Measurements from ENCODE around the gene TRAM2. TPM values are rescaled to one million over a fixed set of nuclear protein-coding genes. Genes with fewer than 3 reads are reported as not detected.

TRAM2 gene
- total RNA-seq, 4 donors from 2014 or later = 21.3 to 27.5 (median 23.7) TPM

- Histone ChIP-seq H3K36me3 (peaks cover 0 to 29% (median 0%) of the 10 kb centered on the region in 3 donors), H3K4me1 (peaks cover 0 to 68% (median 21%) of the 10 kb centered on the region in 4 donors), H3K4me3 (no peak overlapping the region), H3K9me3 (no peaks in the 10 kb centered on the region), H3K27ac (no peak overlapping the region), H3K27me3 (no peaks in the 10 kb centered on the region)
- 61 to 64% methylated on average over 8 of the region's 8 CpGs for WGBS, 2 donors
- TF ChIP-seq POLR2A (IDR thresholded peaks at IDR 0.05) (no peak), CTCF (IDR thresholded peaks at IDR 0.05) (no peak), EP300 (IDR thresholded peaks at IDR 0.05) (no peak)
- no peak for DNase-seq (ENCODE audit: low spot score in 2 of 2)
Measured at GRCh38 chr6:52537001-52537753, 39.7 kb downstream of the TRAM2 start.

- TF ChIP-seq EP300 (IDR thresholded peaks at IDR 0.05) (no peak), POLR2A (IDR thresholded peaks at IDR 0.05) (no peak), CTCF (IDR thresholded peaks at IDR 0.05) (no peak)
- WGBS, 2 donors = 89 to 97% methylated on average over 6 of the region's 6 CpGs
- DNase-seq (ENCODE audit: low spot score in 2 of 2) = no peak
- peaks cover 0 to 62% (median 21%) of the 10 kb centered on the region in 4 donors for H3K4me1 ChIP-seq
- no peak overlapping the region for H3K27ac ChIP-seq
- H3K36me3 ChIP-seq = peaks cover 0 to 29% (median 0%) of the 10 kb centered on the region in 3 donors
- no peak overlapping the region for H3K4me3 ChIP-seq
- no peaks in the 10 kb centered on the region for H3K27me3 ChIP-seq
- H3K9me3 ChIP-seq = no peaks in the 10 kb centered on the region
Measured at GRCh38 chr6:52536424-52536916, 40.4 kb downstream of the TRAM2 start.

- Histone ChIP-seq H3K27ac (no peak overlapping the region), H3K27me3 (no peaks in the 10 kb centered on the region), H3K4me3 (no peak overlapping the region), H3K36me3 (peaks cover 0 to 29% (median 0%) of the 10 kb centered on the region in 3 donors), H3K4me1 (peaks cover 0 to 61% (median 20%) of the 10 kb centered on the region in 4 donors), H3K9me3 (no peaks in the 10 kb centered on the region)
- no peak for DNase-seq (ENCODE audit: low spot score in 2 of 2)
- WGBS, 2 donors = 82 to 89% methylated on average over 5 of the region's 5 CpGs
- no peak for TF ChIP-seq CTCF (IDR thresholded peaks at IDR 0.05)
- TF ChIP-seq EP300 (IDR thresholded peaks at IDR 0.05) = no peak
- TF ChIP-seq POLR2A (IDR thresholded peaks at IDR 0.05) = no peak
Measured at GRCh38 chr6:52535711-52536423, 41.0 kb downstream of the TRAM2 start.

- Histone ChIP-seq H3K27ac (no peak overlapping the region), H3K36me3 (peaks cover 0 to 29% (median 0%) of the 10 kb centered on the region in 3 donors), H3K4me3 (no peak overlapping the region), H3K9me3 (no peaks in the 10 kb centered on the region), H3K27me3 (no peaks in the 10 kb centered on the region), H3K4me1 (peaks cover 0 to 52% (median 16%) of the 10 kb centered on the region in 4 donors)
- no peak for TF ChIP-seq EP300 (IDR thresholded peaks at IDR 0.05)
- no peak for TF ChIP-seq POLR2A (IDR thresholded peaks at IDR 0.05)
- TF ChIP-seq CTCF (IDR thresholded peaks at IDR 0.05) = no peak
- whole genome bisulfite sequencing, 2 donors = 81 to 83% methylated on average over 3 of the region's 3 CpGs
- DNase-seq (ENCODE audit: low spot score in 2 of 2) = no peak
Measured at GRCh38 chr6:52534966-52535390, 41.9 kb downstream of the TRAM2 start.

GRCh38 chr6:52534363-52534762, 42.5 kb downstream of the TRAM2 start:
- H3K9me3 ChIP-seq = no peaks in the 10 kb centered on the region
- no peaks in the 10 kb centered on the region for H3K27me3 ChIP-seq
- no peak overlapping the region for H3K27ac ChIP-seq
- TF ChIP-seq CTCF (IDR thresholded peaks at IDR 0.05) = no peak
- no peak for TF ChIP-seq POLR2A (IDR thresholded peaks at IDR 0.05)
- TF ChIP-seq EP300 (IDR thresholded peaks at IDR 0.05) = no peak
- peaks cover 0 to 46% (median 15%) of the 10 kb centered on the region in 4 donors for H3K4me1 ChIP-seq
- peaks cover 0 to 31% (median 0%) of the 10 kb centered on the region in 3 donors for H3K36me3 ChIP-seq
- DNase-seq (ENCODE audit: low spot score in 2 of 2) = no peak
- H3K4me3 ChIP-seq = no peak overlapping the region
- WGBS, 2 donors = 95% methylated on average over 5 of the region's 5 CpGs

Data from tibial nerve (tissue), 4 donors.